Spleen (tissue), 7 donors: ENCODE data around the gene FAM221B.

Source experiments
- POLR2A ChIP-seq, 3 donors: fragments of 450-650 bp; IDR thresholded peaks; one replicate each; pipeline ENCODE4 v1.5.1; 2017; ENCODE audit warnings: antibody characterized with exemption in 3 of 3, mild to moderate bottlenecking in 1 of 3
- POLR2AphosphoS5 ChIP-seq, 3 donors: sonication (generic); formaldehyde crosslinking; IDR thresholded peaks; one replicate each; pipeline ENCODE4 v1.5.1; 2017; ENCODE audit warnings: antibody characterized with exemption in 3 of 3
- TF ChIP-seq, protein P1 (sequence below), 11 experiments: fragments of 200-600 bp in 7 of 11; fragments of 450-650 bp in 4 of 11; sonication (generic) in 4 of 11; IDR thresholded peaks in 8 of 11; conservative IDR thresholded peaks in 3 of 11; 1 replicate in 7 of 11; 2 replicates in 4 of 11; pipeline versions ENCODE4 v1.4.0 to v1.8.0; 2016 to 2021; ENCODE audit warnings: antibody characterized with exemption in 11 of 11, inconsistent platforms in 4 of 11, mild to moderate bottlenecking in 1 of 11
- donor health status: DM: no; HTN: no; CAD: no; lungs with moderate emphysema.
- donor health status: DM: no; HTN: no; CAD: no.
- donor health status: DM: no; HTN: no; CAD: no.

DNA sequence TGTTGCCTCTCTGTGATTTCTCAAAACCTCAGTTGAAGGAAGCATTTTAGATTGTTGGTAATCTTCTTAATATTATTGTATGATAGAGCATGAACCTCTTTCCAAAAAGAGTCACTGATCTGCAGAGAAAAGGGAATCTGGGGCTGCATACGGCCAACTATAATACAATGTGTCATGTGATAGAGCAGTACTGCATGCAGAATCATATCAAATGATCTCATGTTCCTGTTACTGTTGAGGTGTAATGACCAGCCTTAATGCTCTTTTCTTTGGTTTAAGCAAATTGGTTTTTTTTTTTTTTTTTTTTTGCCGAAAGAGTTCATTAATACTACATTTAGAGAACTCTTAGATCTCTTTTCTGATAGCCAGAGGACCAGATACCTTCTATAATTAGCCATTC is 61.5 kb downstream of the FAM221B start:
- TF ChIP-seq, protein P1, sequence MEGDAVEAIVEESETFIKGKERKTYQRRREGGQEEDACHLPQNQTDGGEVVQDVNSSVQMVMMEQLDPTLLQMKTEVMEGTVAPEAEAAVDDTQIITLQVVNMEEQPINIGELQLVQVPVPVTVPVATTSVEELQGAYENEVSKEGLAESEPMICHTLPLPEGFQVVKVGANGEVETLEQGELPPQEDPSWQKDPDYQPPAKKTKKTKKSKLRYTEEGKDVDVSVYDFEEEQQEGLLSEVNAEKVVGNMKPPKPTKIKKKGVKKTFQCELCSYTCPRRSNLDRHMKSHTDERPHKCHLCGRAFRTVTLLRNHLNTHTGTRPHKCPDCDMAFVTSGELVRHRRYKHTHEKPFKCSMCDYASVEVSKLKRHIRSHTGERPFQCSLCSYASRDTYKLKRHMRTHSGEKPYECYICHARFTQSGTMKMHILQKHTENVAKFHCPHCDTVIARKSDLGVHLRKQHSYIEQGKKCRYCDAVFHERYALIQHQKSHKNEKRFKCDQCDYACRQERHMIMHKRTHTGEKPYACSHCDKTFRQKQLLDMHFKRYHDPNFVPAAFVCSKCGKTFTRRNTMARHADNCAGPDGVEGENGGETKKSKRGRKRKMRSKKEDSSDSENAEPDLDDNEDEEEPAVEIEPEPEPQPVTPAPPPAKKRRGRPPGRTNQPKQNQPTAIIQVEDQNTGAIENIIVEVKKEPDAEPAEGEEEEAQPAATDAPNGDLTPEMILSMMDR (IDR thresholded peaks at IDR 0.05 in 8 of 11, conservative IDR thresholded peaks at IDR 0.05 in 3 of 11) = no peak
- TF ChIP-seq POLR2A (IDR thresholded peaks at IDR 0.05) (no peak), POLR2AphosphoS5 (IDR thresholded peaks at IDR 0.05) (no peak)
